CD4-positive, alpha-beta T cell treated with Interleukin-6 at 100 ng/mL for 8 hours (primary cell): ENCODE measurements around the gene KCNMB3.
A peak's percentile ranks its signal among the peaks of the same experiment; 100 is the strongest.

Experiments
- DNase-seq: peaks from one replicate; pipeline ENCODE4 v3.0.0-alpha.2; 2020; ENCODE audit warnings: mixed read lengths, low spot score

Gene KCNMB3

DNA sequence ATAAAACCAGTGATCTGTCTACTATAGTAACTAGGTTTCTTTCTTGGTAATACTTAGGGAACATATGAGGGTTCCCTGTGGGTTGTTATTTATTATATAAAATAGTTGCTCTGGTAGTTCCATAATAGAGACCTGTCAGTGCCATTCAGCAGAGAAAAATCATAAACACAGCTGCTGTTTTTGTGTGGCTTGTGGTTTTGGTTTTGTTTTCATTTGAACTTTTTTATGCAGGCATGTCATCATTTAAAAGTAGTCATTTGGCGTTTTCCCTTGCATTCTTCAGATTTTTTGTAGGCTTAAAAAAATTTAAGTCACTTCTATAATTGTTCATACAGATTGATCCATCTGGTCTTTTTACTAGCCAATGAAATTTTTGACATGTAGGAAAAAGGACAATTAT, 54.8 kb downstream of the KCNMB3 start:
- DNase-seq, result peak; percentile 38

DNA sequence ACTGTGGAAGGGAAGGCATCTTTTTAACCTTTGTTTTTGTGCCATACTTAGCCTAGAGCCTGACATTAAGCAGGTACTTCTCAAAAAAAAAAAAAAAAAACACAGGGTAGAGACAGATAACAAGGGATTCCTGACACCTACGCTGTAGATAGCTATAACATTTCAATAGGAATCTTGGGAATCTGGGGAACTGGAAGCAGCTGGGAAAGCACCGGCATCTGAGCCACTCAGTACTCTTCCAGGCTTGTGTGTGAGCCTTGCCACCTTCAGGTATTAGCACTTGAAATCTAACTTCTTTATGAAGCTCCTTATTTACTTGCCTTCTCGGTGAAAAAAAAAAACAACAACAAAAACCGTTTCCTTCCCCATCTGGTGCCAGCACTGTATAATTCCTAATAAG, 56.0 kb downstream of the KCNMB3 start:
- no peak for DNase-seq
